Stimulated activated CD8-positive, alpha-beta memory T cell treated with anti-CD3 and anti-CD28 coated beads, Interleukin-12 subunit alpha, Interleukin-12 subunit beta, amount 100 ng/mL, for 1 hour (primary cell): ENCODE data around the gene BEX3.
"Not testable (repeated sequence)": the region's sequence is repeated elsewhere in the genome, so short reads cannot be mapped to it uniquely, and the experiment has no call there.

ENCODE experiments used
- DNase-seq: peaks from one replicate; pipeline ENCODE4 v3.0.0-alpha.2; 2020; ENCODE audit warnings: low read depth

BEX3 gene

GRCh38 chrX:103382877-103383276, 6.5 kb downstream of the BEX3 start:
- no peak for DNase-seq

- DNase-seq, result no peak
Observed at GRCh38 chrX:103384672-103385071, 8.3 kb downstream of the BEX3 start.

- DNase-seq, result not testable (repeated sequence)
Observed at GRCh38 chrX:103385283-103385830, 9.0 kb downstream of the BEX3 start.

DNA sequence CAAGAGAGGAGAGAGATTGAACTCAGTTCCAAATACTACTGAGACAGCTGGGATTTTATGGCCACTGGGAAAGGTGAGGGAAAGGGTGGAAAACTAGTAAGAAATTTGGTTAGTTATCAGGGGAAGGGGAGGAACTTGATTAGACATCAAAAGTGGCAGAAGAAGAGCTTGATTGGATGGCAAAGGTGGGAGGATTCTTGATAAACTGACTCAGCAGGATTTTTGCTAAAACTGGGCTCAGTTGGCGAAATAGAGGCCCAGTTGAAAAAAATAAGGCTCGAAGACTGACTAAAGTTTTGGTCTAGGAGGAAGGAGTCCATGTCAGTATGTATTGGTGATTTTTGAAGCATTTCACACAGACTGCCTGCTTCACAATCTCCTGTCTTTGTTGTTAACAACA, 10.0 kb downstream of the BEX3 start:
- DNase-seq, result no peak

GRCh38 chrX:103393487-103393886, 17.1 kb downstream of the BEX3 start:
- DNase-seq, result no peak

GRCh38 chrX:103396186-103396585, 19.8 kb downstream of the BEX3 start:
- DNase-seq, result no peak

DNA sequence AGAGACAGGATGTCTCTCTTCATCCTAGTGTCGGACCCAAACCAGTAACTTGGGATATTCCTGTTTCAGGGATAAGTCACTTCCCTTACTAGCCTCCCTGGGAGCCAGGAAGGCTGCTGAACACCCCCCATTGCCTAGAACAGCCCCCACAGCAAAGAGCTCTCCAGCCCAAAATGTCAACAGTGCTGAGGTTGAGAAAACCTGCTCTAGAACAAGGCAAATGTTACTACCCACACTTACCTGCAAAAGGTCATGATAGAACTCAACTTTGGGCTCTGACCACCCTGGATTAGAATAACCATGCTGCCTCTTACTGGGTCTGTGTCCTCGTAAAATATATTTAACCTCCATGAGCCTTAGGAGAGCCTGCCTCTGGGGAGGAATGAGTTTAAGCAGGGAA, 20.3 kb downstream of the BEX3 start:
- DNase-seq, result no peak

GRCh38 chrX:103397707-103398106, 21.4 kb downstream of the BEX3 start:
- no peak for DNase-seq

GRCh38 chrX:103398421-103398864, 22.1 kb downstream of the BEX3 start:
- DNase-seq, result no peak

GRCh38 chrX:103399744-103400143, 23.4 kb downstream of the BEX3 start:
- no peak for DNase-seq

DNA sequence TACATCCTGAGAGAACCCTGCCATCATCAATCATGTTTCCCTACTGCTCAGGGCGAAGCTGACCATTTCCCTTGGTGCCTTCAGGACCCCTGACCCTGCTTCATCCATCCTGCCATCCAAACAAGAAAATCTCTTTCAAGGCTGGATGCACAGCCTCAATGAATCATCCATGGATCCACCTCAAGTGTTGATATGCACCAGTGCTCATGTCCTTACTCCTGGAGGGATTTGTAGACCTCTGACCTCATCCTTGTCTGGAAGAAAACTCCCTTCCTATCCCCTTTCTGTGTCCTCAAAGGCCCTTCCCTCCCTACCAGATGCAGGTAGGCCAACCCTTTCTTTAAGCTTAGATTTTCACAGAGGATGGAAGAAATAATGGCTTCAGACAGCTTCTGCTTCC, 24.6 kb downstream of the BEX3 start:
- DNase-seq, result no peak

DNA sequence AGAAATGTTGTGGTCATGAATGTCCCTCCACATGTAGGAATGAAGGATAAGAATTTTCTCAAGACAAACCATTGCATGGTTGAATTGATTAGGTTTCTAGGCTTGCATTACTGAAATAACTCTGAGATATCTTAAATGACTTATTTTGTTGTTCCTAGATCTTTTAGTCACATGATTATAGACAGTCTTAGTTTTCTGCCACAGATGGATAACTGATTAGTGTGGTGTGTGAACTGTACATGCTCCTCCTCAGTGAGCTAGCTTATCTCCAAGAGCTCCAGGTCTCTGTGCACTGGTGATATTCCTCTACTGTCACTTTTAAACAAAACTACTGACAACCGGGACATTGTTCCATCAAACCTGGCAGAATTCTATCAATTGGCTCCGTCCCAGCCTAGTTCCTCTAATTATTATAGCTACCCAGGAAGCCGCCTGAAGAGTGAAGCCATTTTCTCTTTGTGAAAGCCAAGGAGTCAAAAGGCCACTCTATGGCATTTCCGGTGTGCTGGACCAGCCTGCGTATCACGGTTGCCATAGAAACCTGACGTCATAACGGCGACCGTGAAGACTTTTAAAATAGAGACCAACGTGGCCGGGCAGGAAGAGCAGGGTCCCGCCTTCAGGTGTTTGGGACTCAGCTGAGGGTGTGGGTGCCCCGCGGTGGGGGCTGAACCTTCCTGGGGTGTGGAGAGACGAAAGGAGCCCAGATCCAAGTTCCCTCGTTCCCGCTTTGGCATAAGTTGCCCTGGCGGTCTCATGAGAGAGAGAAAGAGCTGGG, 28.1 kb downstream of the BEX3 start:
- DNase-seq, result peak; percentile 1

GRCh38 chrX:103405009-103405333, 28.6 kb downstream of the BEX3 start:
- no peak for DNase-seq

- no peak for DNase-seq
Observed at GRCh38 chrX:103406256-103406655, 29.9 kb downstream of the BEX3 start.

GRCh38 chrX:103407776-103408175, 31.4 kb downstream of the BEX3 start:
- DNase-seq, result no peak

DNA sequence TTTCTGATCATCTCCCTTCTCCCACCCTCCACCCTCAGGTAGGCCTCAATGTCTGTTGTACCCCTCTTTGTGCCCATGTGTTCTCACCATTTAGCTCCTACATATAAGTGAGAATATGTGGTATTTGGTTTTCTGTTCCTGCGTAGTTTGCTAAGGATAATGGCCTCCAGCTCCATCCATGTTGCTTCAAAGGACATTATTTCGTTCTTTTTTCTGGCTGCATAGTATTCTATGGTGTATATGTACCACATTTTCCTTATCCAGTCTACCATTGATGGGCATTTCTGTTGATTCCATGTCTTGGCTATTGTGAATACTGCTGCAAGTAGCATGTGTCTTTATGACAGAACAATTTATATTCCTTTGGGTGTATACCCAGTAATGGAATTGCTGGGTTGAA, 35.4 kb downstream of the BEX3 start:
- not testable (repeated sequence) for DNase-seq

GRCh38 chrX:103413705-103414387, 37.5 kb downstream of the BEX3 start:
- no peak for DNase-seq

DNA sequence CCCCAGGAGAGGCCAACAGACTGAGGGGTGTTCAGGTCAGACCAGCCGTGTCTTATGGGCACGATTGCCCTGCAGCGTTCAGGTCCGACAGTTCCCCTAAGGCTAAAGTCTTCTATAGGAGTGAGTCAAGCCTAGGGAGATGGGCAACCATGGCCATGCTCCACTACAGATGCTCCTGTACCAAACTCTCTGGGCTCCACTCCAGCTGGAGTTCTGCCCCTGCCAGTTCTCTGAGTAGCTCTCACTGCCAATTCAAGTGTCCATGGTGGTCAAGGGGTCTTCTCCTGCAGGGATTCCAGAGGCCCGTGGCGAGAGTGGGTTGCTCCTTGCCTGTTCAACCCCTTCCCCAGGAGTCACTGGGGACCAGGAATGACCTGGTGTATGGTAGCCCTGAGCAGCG, 38.2 kb downstream of the BEX3 start:
- DNase-seq, result no peak

DNA sequence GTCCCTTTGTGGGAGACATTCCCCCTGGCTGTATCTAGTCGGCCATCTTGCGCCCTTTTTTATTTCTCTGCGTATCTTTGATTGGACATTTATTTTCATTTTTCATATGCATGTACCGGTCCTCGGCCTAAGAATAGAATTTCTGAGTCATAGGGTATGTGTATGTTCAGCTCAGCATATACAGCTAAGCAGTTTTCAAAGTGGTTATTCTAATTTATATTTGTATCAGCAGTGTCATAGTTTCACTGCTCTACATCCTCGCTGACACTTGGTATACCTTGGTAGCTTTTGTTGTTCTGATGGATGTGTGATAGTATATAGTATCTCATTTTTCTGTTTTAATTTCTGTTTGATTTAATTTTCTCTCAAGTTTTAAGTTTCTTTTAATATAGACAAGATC, 38.7 kb downstream of the BEX3 start:
- no peak for DNase-seq

DNA sequence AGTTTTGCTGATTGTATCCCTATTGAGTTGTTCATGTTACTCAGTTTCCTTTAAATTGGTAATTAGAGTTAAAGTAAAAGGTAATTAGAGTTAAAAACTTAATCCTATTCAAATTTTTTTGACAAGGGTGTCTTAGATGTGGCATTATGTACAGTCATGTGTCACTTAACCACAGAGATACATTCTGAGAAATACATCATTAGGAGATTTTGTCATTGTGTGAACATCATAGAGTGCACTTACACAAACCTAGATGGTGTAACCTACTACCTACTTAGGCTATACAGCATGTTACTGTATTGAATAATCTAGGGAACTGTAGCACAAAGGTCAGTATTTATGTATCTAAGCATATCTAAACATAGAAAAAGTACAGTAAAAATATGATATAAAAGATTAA, 39.2 kb downstream of the BEX3 start:
- DNase-seq, result no peak

DNA sequence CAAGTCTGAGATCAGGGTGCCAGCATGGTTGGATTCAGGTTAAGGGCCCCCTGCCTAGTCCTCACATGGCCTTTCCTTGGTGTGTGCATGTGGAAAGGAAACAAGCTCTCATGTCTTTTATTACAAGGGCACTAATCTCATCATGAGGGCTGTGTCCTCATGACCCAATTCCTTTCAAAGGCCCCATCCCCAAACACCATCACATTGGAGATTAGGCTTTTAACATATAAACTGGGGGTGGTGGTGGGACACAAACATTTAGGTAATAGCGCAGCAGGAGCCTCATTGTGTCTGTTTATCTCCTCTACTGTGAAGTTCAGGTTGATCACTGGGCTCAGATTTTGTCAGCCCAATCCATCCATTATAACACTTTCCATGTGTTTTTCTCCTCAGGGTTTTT, 41.0 kb downstream of the BEX3 start:
- DNase-seq, result no peak

GRCh38 chrX:103417933-103418332, 41.6 kb downstream of the BEX3 start:
- no peak for DNase-seq

DNA sequence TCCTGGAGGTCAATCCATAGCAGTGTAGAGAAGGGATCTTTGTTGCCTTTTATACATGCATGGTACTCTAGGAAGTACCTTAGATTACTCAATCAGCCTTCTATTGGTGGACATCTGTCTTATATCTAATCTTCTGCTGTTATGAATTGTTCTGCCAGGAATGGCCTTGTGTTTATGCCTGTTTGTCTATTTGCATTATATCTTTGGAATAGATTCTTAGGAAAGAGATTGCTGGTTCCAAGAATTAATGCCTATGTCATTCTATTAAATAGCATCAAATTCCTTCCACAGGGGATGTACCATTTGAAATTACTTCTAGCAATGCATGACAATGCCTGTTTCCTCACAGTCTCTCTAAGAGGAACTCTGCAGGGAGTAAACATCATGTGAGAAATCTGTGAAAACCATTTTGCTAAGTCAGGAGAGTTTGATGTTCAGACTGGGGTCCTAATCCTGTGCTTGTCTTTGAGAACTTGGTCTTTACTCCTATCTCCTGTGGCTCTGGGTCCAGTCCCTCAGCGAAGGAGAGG, 42.5 kb downstream of the BEX3 start:
- DNase-seq, result no peak
